T-helper 1 cell (primary cell): ENCODE data around the gene PPP6R2.
"Not testable (repeated sequence)": the region's sequence is repeated elsewhere in the genome, so short reads cannot be mapped to it uniquely, and the experiment has no call there.

ENCODE experiments used
- DNase-seq, 5 donors: peaks; one replicate each; pipeline ENCODE4 v3.0.0-alpha.2; 2012 to 2020

Gene PPP6R2

GRCh38 chr22:50346470-50346869 lies 3.3 kb downstream of the PPP6R2 start:
- no peak for DNase-seq

GRCh38 chr22:50347157-50347556 lies 4.0 kb downstream of the PPP6R2 start:
- no peak for DNase-seq

- no peak for DNase-seq
Observed at GRCh38 chr22:50348058-50348457, 4.9 kb downstream of the PPP6R2 start.

GRCh38 chr22:50356186-50356585 lies 13.1 kb downstream of the PPP6R2 start:
- no peak for DNase-seq

- no peak for DNase-seq
Observed at GRCh38 chr22:50357222-50357621, 14.1 kb downstream of the PPP6R2 start.

GRCh38 chr22:50357756-50358155 lies 14.6 kb downstream of the PPP6R2 start:
- DNase-seq, result no peak

GRCh38 chr22:50360578-50360977 lies 17.5 kb downstream of the PPP6R2 start:
- no peak for DNase-seq

GRCh38 chr22:50361222-50361621 lies 18.1 kb downstream of the PPP6R2 start:
- DNase-seq, result no peak

GRCh38 chr22:50361688-50362087 lies 18.6 kb downstream of the PPP6R2 start:
- peak in 1 of 5 donors; percentile 10 for DNase-seq

GRCh38 chr22:50363166-50363802 lies 20.2 kb downstream of the PPP6R2 start:
- DNase-seq, result no peak

GRCh38 chr22:50363803-50364194 lies 20.7 kb downstream of the PPP6R2 start:
- not testable (repeated sequence) for DNase-seq

GRCh38 chr22:50367778-50368500 lies 24.8 kb downstream of the PPP6R2 start:
- no peak for DNase-seq

GRCh38 chr22:50371101-50371648 lies 28.0 kb downstream of the PPP6R2 start:
- no peak for DNase-seq

- no peak for DNase-seq
Observed at GRCh38 chr22:50376085-50376651, 33.0 kb downstream of the PPP6R2 start.

GRCh38 chr22:50381021-50381555 lies 38.0 kb downstream of the PPP6R2 start:
- DNase-seq, result not testable (repeated sequence)

GRCh38 chr22:50396751-50397370 lies 53.7 kb downstream of the PPP6R2 start:
- DNase-seq, result peak in 1 of 5 donors; percentile 16

- DNase-seq, result not testable (repeated sequence)
Observed at GRCh38 chr22:50397371-50398060, 54.4 kb downstream of the PPP6R2 start.

- no peak for DNase-seq
Observed at GRCh38 chr22:50398831-50399648, 55.9 kb downstream of the PPP6R2 start.

- DNase-seq, result peak in 1 of 5 donors; percentile 21
Observed at GRCh38 chr22:50399751-50400331, 56.7 kb downstream of the PPP6R2 start.

- no peak for DNase-seq
Observed at GRCh38 chr22:50400406-50400805, 57.3 kb downstream of the PPP6R2 start.

- DNase-seq, result no peak
Observed at GRCh38 chr22:50400931-50401330, 57.8 kb downstream of the PPP6R2 start.
